DOHH2 (cell line): ENCODE data around the gene PRR23E.

Source experiments
- EZH2phosphoT487 ChIP-seq: fragments of 200-600 bp; sonication (generic); IDR thresholded peaks from 2 replicates; pipeline ENCODE4 v1.6.1; 2017; ENCODE audit warnings: borderline replicate concordance, mild to moderate bottlenecking, antibody characterized with exemption, low read length, moderate library complexity, mixed read lengths
- TF ChIP-seq, protein P1 (sequence below): fragments of 200-600 bp; sonication (generic); IDR thresholded peaks from one replicate; pipeline ENCODE4 v1.5.1; 2014; ENCODE audit warnings: antibody characterized with exemption, mild to moderate bottlenecking, low read depth, low read length; ENCODE audit not compliant: poor library complexity, severe bottlenecking

DNA sequence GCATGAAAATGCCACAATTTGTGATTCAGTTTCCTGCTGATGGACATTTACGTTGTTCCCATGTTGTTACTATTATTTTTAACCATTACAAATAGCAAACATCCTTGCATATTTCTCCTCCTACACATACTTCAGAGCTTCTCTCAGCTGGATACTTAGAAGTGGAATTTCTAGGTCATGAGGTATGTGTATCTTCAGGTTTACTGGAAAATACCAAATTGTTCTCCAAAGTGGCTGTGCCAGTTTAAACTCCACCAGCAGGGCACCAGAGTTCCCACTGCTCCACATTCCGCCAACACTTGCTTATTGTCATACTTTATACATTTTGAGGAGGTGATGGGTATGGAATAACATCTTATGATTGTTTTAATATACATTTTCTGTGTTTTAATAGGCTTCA, 45.7 kb downstream of the PRR23E start:
- TF ChIP-seq, protein P1, sequence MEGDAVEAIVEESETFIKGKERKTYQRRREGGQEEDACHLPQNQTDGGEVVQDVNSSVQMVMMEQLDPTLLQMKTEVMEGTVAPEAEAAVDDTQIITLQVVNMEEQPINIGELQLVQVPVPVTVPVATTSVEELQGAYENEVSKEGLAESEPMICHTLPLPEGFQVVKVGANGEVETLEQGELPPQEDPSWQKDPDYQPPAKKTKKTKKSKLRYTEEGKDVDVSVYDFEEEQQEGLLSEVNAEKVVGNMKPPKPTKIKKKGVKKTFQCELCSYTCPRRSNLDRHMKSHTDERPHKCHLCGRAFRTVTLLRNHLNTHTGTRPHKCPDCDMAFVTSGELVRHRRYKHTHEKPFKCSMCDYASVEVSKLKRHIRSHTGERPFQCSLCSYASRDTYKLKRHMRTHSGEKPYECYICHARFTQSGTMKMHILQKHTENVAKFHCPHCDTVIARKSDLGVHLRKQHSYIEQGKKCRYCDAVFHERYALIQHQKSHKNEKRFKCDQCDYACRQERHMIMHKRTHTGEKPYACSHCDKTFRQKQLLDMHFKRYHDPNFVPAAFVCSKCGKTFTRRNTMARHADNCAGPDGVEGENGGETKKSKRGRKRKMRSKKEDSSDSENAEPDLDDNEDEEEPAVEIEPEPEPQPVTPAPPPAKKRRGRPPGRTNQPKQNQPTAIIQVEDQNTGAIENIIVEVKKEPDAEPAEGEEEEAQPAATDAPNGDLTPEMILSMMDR = no peak
- no peak for TF ChIP-seq EZH2phosphoT487
